GM18505 (cell line): ENCODE results near the gene RASGRP1.

Experiments used
- ATAC-seq: cut with Tn5 transposase; IDR thresholded peaks from one replicate; pipeline ENCODE4 v1.9.1; 2021; ENCODE audit not compliant: unreplicated experiment
- POLR2A ChIP-seq: IDR thresholded peaks from 4 replicates; pipeline ENCODE4 v1.6.1; 2011; ENCODE audit warnings: borderline replicate concordance; ENCODE audit not compliant: insufficient read depth, insufficient read length; ENCODE audit errors: extremely low read depth

RASGRP1 gene

GRCh38 chr15:38518084-38518483 is 46.5 kb downstream of the RASGRP1 start:
- no peak for TF ChIP-seq POLR2A
- ATAC-seq = no peak

GRCh38 chr15:38517312-38517975 is 47.2 kb downstream of the RASGRP1 start:
- no peak for TF ChIP-seq POLR2A
- ATAC-seq = no peak

- TF ChIP-seq POLR2A = no peak
These were observed 48.0 kb downstream of the RASGRP1 start for GRCh38 chr15:38516626-38517025.

DNA sequence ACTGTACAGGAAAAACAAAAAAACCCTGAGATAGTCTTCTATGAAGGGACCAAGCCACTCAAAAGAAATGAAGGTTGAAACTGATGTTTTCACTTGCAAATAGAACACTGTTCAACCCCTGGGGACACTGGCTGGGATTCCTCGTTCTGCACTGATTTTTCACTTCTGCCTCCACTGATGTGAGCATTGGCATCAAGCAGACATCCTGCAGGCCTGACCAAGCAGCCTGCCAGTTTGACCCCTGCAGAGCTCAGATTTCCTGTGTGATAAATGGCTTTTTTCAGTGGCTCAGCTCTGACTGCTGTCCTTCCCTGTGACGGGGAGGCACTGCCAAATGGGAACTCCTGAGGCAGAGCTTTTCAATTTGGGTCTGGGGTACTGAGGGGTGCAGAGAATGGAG is 50.0 kb downstream of the RASGRP1 start:
- peak; percentile 71 for ATAC-seq

More at GRCh38 chr15:38516626-38517025, 48.0 kb downstream of the RASGRP1 start:
- ATAC-seq = no peak

GRCh38 chr15:38512901-38513300 is 51.7 kb downstream of the RASGRP1 start:
- ATAC-seq = no peak
- TF ChIP-seq POLR2A = no peak

More for the DNA sequence above, 50.0 kb downstream of the RASGRP1 start:
- no peak for TF ChIP-seq POLR2A

DNA sequence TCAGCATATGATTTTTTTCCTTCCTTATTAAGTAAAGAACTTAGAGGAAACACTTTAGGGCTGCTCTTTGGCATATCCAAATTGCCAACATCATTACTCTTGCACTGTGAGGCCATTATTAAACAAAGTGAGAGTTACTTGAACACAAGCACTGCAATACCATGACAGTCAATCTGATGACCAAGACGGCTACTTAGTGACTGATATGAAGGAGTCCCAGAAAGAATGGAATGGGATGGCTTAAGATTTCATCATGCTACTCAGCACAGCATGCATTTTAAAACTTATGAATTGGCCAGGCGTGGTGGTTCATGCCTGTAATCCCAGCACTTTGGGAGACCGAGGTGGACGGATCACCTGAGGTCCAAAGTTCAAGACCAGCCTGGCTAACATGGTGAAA is 55.5 kb downstream of the RASGRP1 start:
- TF ChIP-seq POLR2A = no peak
- ATAC-seq = no peak

- ATAC-seq = peak; percentile 57
- TF ChIP-seq POLR2A = no peak
These were observed 56.0 kb downstream of the RASGRP1 start for GRCh38 chr15:38508647-38509046.

- ATAC-seq = no peak
These were observed 57.0 kb downstream of the RASGRP1 start for GRCh38 chr15:38507570-38507969.

GRCh38 chr15:38506997-38507396 is 57.6 kb downstream of the RASGRP1 start:
- no peak for ATAC-seq

More at GRCh38 chr15:38507570-38507969, 57.0 kb downstream of the RASGRP1 start:
- no peak for TF ChIP-seq POLR2A

GRCh38 chr15:38504680-38505467 is 59.7 kb downstream of the RASGRP1 start:
- ATAC-seq = no peak

More at GRCh38 chr15:38506997-38507396, 57.6 kb downstream of the RASGRP1 start:
- no peak for TF ChIP-seq POLR2A

GRCh38 chr15:38503496-38503895 is 61.1 kb downstream of the RASGRP1 start:
- ATAC-seq = no peak
- TF ChIP-seq POLR2A = no peak

More at GRCh38 chr15:38504680-38505467, 59.7 kb downstream of the RASGRP1 start:
- TF ChIP-seq POLR2A = no peak

DNA sequence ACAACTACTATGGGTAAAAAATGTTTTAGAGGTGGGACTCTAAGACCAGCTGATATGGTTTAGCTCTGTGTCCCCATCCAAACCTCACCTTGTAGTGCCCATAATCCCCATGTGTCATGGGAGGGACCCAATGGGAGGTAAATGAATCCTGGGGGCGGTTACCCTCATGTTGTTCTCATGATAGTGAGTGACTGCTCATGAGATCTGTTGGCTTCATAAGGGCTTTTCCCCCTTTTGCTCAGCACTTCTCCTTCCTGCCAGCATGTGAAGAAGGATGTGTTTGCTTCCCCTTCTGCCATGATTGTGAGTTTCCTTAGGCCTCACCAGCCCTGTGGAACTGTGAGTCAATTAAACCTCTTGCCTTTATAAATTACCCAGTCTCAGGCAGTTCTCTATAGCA is 65.0 kb downstream of the RASGRP1 start:
- TF ChIP-seq POLR2A = no peak
- ATAC-seq = no peak

- no peak for ATAC-seq
- TF ChIP-seq POLR2A = no peak
These were observed 68.5 kb downstream of the RASGRP1 start for GRCh38 chr15:38496151-38496550.
